Cerebellar nuclear complex (tissue), 1 donor: ENCODE results near the gene COL23A1.
"Not testable (repeated sequence)": the region's sequence is repeated elsewhere in the genome, so short reads cannot be mapped to it uniquely, and the experiment has no call there.

ENCODE experiments used
- DNase-seq, 2 experiments: peaks; one replicate each; lab custom pipeline; 2025; lab: John Stamatoyannopoulos, UW

The COL23A1 gene

GRCh38 chr5:178505639-178506407 is 84.4 kb downstream of the COL23A1 start:
- no peak for DNase-seq

DNA sequence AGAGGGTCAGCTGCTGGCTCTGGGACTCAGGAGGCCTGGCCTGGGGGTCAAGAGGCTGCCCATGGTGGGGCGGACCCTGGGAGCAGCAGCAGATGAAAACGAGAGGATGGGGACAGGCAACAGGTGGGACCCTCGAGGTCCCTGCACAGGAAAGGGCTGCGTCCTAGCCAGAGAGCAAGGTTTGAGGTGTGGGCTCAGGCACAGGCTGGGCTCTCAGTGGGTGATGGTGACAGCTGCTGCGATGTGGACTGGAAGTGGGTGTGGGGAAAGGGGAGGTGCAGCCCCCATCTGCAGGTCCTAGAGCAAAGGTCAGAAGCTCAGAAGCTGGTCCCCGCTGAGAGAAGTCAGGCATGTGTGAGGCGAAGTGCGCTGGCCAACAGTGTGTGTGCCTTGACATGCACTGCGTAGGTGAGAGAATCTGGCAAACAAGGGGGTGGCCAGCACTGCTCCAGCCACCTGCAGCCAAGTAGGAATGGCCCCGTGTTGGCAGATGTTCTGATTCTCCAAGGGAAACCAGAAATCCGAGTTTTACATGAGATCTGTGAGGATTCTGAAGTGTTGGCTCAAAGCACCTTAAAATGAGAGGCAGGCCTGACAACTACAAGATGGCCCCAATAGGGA is 85.7 kb downstream of the COL23A1 start:
- DNase-seq = no peak

DNA sequence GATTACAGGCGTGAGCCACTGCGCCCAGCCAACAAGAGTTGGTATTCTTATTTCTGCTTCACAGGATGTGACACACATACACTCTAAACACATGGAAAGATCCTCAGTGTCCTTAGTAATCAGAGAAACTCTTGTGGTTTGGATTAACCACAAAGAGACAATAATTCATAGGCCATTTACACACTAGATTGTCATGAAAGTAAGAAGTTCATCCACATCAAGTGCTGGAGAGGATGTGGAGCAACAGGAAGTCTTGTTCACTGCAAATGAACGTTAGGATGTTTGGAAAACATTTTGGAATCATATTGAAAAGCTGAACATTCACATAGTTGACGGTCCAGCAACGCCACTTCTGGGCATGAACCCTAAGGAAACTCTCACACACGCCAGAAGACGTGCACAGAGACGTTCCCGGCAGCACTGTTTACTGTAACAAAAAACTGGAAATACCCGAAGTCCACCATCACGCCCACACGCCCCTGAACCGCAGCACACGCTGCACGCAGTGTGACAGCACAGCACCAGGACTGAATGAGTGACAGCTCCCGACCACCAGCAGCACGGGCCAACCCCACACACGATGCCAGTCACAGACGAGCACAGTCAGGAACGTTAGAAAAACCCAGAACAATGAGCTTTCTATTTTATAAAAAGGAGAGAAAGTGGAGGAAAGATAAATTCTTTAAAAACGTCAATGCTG is 87.6 kb downstream of the COL23A1 start:
- DNase-seq = no peak

GRCh38 chr5:178499352-178499751 is 90.8 kb downstream of the COL23A1 start:
- no peak for DNase-seq

GRCh38 chr5:178496642-178497041 is 93.6 kb downstream of the COL23A1 start:
- DNase-seq = no peak

DNA sequence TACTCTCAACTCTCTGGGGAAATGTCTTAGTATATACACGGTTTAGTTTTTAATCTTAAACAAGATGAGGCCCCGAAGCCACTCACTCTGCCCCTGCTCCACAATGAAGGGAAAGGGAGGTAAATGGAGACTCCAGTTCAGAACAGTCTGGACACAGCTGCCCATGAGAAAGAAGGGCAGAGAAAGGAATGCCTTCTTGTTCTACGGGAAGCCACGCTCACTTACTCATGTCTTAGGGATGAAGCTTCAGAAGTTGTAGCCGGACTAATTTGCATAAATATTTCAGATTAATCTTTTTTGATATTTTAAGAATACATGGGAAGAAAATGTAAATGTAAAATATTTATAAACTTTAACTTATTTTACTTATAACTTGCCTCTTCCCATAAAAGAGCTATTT is 94.0 kb downstream of the COL23A1 start:
- DNase-seq = no peak

DNA sequence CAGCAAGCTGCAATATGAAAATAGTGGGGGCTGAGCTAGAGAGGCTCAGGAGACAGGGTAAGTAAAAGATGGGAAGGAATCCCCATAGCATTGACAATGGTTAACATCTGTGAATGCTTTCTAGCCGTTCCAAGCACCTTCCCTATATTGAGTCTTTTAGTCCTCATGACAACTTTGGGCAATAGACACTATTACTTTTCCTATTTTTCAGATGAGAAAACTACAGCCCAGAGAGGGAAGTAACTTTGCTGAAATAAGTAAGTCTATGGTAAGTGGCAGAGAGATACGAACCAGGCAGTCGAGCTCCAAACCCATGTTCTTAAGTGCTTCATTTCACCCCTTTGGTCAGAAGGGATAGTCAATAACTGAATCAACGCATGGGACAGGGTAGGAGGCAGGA is 94.5 kb downstream of the COL23A1 start:
- no peak for DNase-seq

GRCh38 chr5:178492278-178492677 is 97.9 kb downstream of the COL23A1 start:
- no peak for DNase-seq

GRCh38 chr5:178490935-178491652 is 99.1 kb downstream of the COL23A1 start:
- no peak for DNase-seq

GRCh38 chr5:178489271-178489976 is 100.8 kb downstream of the COL23A1 start:
- no peak for DNase-seq

DNA sequence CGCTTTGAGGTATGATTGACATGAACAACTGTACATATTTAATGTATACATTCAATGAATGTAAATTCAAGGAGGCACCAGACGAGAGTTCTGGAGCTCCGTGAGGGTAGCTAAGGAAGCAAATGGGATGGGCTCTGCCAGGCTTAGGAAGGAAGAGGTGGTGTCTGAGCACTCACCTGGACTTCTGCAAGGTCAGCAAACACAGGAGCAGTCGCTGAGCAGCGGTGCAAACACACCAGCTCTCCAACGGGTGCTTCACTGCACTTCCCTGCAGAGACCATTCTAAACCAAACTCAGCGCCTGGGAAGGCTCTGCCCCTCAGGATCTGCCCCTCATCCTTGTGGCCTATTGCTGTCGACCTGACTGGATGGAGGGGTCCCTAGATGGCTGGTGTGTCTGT is 101.5 kb downstream of the COL23A1 start:
- DNase-seq = no peak

DNA sequence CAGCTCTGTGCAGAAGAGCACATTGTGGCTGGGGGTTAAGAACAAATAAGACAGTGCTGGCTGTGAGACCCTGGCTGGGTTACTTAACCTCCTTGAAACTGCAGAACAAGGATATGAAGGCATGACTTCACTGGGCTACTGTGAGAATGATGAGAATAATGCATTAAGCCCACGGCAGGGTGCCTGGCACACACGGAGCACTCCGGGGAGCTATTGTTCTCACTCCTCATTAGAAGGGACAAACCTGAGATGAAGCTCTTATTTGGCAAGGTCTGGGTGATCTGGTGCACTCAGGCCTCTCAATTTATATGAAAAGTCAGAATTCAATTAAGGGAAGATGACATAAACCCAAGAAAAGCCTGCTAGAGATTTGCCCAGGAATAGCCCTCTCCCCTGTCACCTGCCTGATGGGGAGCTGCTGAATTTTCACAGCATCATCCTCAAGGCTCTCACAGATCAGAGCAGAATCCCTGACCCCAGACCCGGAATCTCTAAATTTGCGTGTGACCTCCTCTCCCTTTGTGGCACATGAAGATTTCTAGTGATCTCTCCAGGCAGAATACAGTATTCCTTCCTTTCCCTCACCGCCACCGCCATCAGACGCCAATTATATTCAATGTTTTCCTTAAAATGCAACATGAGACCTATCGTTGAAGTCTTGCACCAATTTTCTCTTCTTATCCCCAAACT is 102.1 kb downstream of the COL23A1 start:
- no peak for DNase-seq

- DNase-seq = not testable (repeated sequence)
These were observed 103.2 kb downstream of the COL23A1 start for GRCh38 chr5:178486878-178487512.

- no peak for DNase-seq
These were observed 104.0 kb downstream of the COL23A1 start for GRCh38 chr5:178486239-178486641.

DNA sequence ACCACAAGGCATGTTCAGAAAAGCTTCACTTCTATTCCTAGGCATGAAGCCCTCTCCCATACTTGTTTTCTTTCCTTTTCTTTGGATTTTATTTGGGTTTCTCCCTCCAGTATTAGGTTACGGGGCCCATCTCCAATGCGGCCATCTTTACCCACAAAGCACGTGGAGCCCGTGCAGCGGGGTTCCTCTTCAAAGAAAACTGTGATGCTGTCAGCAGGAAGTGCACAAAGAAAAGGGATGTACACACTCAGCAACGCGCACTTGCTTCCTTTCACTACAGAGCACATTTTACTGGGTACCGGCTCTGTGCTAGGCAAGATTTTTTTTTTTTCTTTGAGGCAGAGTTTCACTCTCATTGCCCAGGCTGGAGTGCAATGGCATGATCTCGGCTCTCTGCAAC is 106.6 kb downstream of the COL23A1 start:
- DNase-seq = no peak

GRCh38 chr5:178479261-178479660 is 110.9 kb downstream of the COL23A1 start:
- DNase-seq = no peak

- DNase-seq = no peak
These were observed 111.8 kb downstream of the COL23A1 start for GRCh38 chr5:178478370-178478769.

DNA sequence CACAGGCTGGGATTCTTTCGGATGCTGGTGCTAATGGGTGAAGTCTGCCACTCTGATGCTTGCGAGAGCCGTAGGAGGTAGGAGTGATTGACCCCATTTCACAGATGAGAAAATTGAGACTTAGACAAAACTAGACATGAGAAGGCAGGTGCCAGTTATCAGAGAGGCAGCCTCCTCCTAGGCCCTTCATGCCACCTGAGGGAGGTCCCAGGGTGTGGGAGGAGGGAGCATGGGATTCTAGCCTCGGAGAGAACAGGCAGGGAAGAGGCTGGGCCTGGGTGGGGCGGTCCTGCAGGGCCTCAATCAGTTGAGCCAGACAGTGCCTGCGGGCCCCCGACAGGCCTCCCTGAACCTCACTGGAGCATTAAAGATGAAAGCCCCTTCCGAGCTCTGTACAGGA is 112.4 kb downstream of the COL23A1 start:
- DNase-seq = no peak

GRCh38 chr5:178476972-178477754 is 113.0 kb downstream of the COL23A1 start:
- no peak for DNase-seq

- no peak for DNase-seq
These were observed 113.7 kb downstream of the COL23A1 start for GRCh38 chr5:178476531-178476930.
